ENCODE data around the gene ARHGEF4.

- TF ChIP-seq CTCF (IDR thresholded peaks at IDR 0.05) (no peak), POLR2A (IDR thresholded peaks at IDR 0.05) (no peak)
Measured at GRCh38 chr2:130949954-130950353, 113.2 kb downstream of the ARHGEF4 start.
